ENCODE results near the gene PSG5.
A peak's percentile ranks its signal among the peaks of the same experiment; 100 is the strongest.
"Not testable (repeated sequence)": the region's sequence is repeated elsewhere in the genome, so short reads cannot be mapped to it uniquely, and the experiment has no call there.

Gene PSG5

GRCh38 chr19:43179569-43180147, 6.7 kb downstream of the PSG5 start:
- H3K27ac ChIP-seq (ENCODE audit: extremely low read depth, low read depth, low read length); H3K4me1 ChIP-seq (ENCODE audit: control insufficient read depth, insufficient read depth, low read length); POLR2A ChIA-PET; H3K9me3 ChIP-seq (ENCODE audit: control insufficient read depth, insufficient read depth, low read depth, low read length); H3K4me3 ChIP-seq (ENCODE audit: low read depth, low read length); H3K36me3 ChIP-seq (ENCODE audit: control insufficient read depth in 2 of 2, insufficient read depth in 1 of 2, low read length in 2 of 2): not testable (repeated sequence)
- TF ChIP-seq ZBTB17 (tag by site-specific recombination; IDR thresholded peaks at IDR 0.05) (peak; percentile 67), ZNF629 (tag by site-specific recombination; IDR thresholded peaks at IDR 0.05) (0 out of 2 replicates have a peak, but pooled peaks have one; percentile 8), ZFP37 (tag by site-specific recombination; IDR thresholded peaks at IDR 0.05) (0 out of 2 replicates have a peak, but pooled peaks have one; percentile 40), ZNF654 (tag by site-specific recombination; IDR thresholded peaks at IDR 0.05; ENCODE audit: low read depth) (peak; percentile 84), CTCF (tag by site-specific recombination; IDR thresholded peaks at IDR 0.05) (peak; percentile 56), ZNF501 (tag by site-specific recombination; IDR thresholded peaks at IDR 0.05) (0 out of 2 replicates have a peak, but pooled peaks have one; percentile 56), ZNF660 (tag by site-specific recombination; IDR thresholded peaks at IDR 0.05) (0 out of 2 replicates have a peak, but pooled peaks have one; percentile 36)
- CTCF ChIA-PET, result interaction anchor here (1.0 to 3.8 kb wide), 7 partner anchors 8 to 76 kb away, joined by 3 to 51 read pairs (median 6); partner anchors contain the start of gene PSG4

- H3K9me3 ChIP-seq (ENCODE audit: control insufficient read depth, insufficient read depth, low read depth, low read length); H3K4me1 ChIP-seq (ENCODE audit: control insufficient read depth, insufficient read depth, low read length); H3K27ac ChIP-seq (ENCODE audit: extremely low read depth, low read depth, low read length); H3K36me3 ChIP-seq (ENCODE audit: control insufficient read depth in 2 of 2, insufficient read depth in 1 of 2, low read length in 2 of 2); H3K4me3 ChIP-seq (ENCODE audit: low read depth, low read length): not testable (repeated sequence)
- ChIA-PET CTCF (interaction anchor here (0.5 to 3.8 kb wide), 16 partner anchors 9 to 246 kb away, joined by 3 to 51 read pairs (median 4); partner anchors contain the start of gene PSG4), POLR2A (interaction anchor here (1.5 kb wide), 1 partner anchor 13 kb away, joined by 5 read pairs; no protein-coding TSS in a partner anchor)
These were observed 7.8 kb downstream of the PSG5 start for GRCh38 chr19:43178577-43178976.

GRCh38 chr19:43165906-43166305, 20.4 kb downstream of the PSG5 start:
- CTCF ChIA-PET; H3K4me3 ChIP-seq (ENCODE audit: low read depth, low read length); H3K36me3 ChIP-seq (ENCODE audit: control insufficient read depth in 2 of 2, insufficient read depth in 1 of 2, low read length in 2 of 2); POLR2A ChIA-PET; H3K4me1 ChIP-seq (ENCODE audit: control insufficient read depth, insufficient read depth, low read length); H3K27ac ChIP-seq (ENCODE audit: extremely low read depth, low read depth, low read length); H3K9me3 ChIP-seq (ENCODE audit: control insufficient read depth, insufficient read depth, low read depth, low read length): not testable (repeated sequence)

GRCh38 chr19:43163135-43163534, 23.2 kb downstream of the PSG5 start:
- H3K4me3 ChIP-seq (ENCODE audit: low read depth, low read length); POLR2A ChIA-PET; H3K36me3 ChIP-seq (ENCODE audit: control insufficient read depth in 2 of 2, insufficient read depth in 1 of 2, low read length in 2 of 2); H3K27ac ChIP-seq (ENCODE audit: extremely low read depth, low read depth, low read length); H3K9me3 ChIP-seq (ENCODE audit: control insufficient read depth, insufficient read depth, low read depth, low read length); H3K4me1 ChIP-seq (ENCODE audit: control insufficient read depth, insufficient read depth, low read length); CTCF ChIA-PET: not testable (repeated sequence)

- POLR2A ChIA-PET; H3K4me3 ChIP-seq (ENCODE audit: low read depth, low read length); H3K27ac ChIP-seq (ENCODE audit: extremely low read depth, low read depth, low read length); H3K9me3 ChIP-seq (ENCODE audit: control insufficient read depth, insufficient read depth, low read depth, low read length); H3K36me3 ChIP-seq (ENCODE audit: control insufficient read depth in 2 of 2, insufficient read depth in 1 of 2, low read length in 2 of 2); H3K4me1 ChIP-seq (ENCODE audit: control insufficient read depth, insufficient read depth, low read length): not testable (repeated sequence)
- CTCF ChIA-PET, result interaction anchor here (0.6 to 1.2 kb wide), 2 partner anchors 26 to 173 kb away, joined by 3 to 4 read pairs; no protein-coding TSS in a partner anchor
These were observed 24.1 kb downstream of the PSG5 start for GRCh38 chr19:43162261-43162660.

- H3K9me3 ChIP-seq (ENCODE audit: control insufficient read depth, insufficient read depth, low read depth, low read length), result peaks cover 5% of the 10 kb centered on the region
- ChIA-PET CTCF (interaction anchor here (0.7 kb wide), 1 partner anchor 873 kb away, joined by 3 read pairs; no protein-coding TSS in a partner anchor), POLR2A (no interaction called here)
- H3K36me3 ChIP-seq (ENCODE audit: control insufficient read depth in 2 of 2, insufficient read depth in 1 of 2, low read length in 2 of 2), result no peaks in the 10 kb centered on the region
- no peaks in the 10 kb centered on the region for H3K4me1 ChIP-seq (ENCODE audit: control insufficient read depth, insufficient read depth, low read length)
- no peak overlapping the region for H3K4me3 ChIP-seq (ENCODE audit: low read depth, low read length)
- H3K27ac ChIP-seq (ENCODE audit: extremely low read depth, low read depth, low read length), result no peak overlapping the region
- TF ChIP-seq PRDM10 (tag by site-specific recombination; IDR thresholded peaks at IDR 0.05), result peak; percentile 85
These were observed 34.1 kb downstream of the PSG5 start for GRCh38 chr19:43152214-43152613.
